DMS 273 treated with DMSO at 0.1 percent for 48 hours (cell line): Measurements from ENCODE around the gene SEPTIN5.
"Not testable (repeated sequence)": the region's sequence is repeated elsewhere in the genome, so short reads cannot be mapped to it uniquely, and the experiment has no call there.

ENCODE experiments used
- DNase-seq: peaks from one replicate; lab custom pipeline; 2025; lab: John Stamatoyannopoulos, UW

The SEPTIN5 gene

DNA sequence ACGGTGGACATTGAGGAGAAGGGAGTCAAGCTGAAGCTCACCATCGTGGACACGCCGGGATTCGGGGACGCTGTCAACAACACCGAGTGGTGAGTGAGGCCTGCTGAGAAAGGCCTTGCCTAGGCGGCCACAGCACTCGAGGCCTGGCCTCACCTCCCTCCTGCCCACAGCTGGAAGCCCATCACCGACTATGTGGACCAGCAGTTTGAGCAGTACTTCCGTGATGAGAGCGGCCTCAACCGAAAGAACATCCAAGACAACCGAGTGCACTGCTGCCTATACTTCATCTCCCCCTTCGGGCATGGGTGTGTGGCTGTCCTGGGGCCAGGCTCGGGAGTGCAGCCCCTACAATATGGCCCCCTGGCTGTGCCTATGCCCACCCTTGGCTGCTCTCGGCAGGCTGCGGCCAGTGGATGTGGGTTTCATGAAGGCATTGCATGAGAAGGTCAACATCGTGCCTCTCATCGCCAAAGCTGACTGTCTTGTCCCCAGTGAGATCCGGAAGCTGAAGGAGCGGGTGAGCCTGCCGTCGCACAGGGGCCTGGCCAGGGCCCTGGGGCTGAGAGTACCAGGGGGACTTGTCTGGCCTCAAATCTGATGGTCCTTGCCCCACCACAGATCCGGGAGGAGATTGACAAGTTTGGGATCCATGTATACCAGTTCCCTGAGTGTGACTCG lies 6.0 kb downstream of the SEPTIN5 start:
- no peak for DNase-seq

DNA sequence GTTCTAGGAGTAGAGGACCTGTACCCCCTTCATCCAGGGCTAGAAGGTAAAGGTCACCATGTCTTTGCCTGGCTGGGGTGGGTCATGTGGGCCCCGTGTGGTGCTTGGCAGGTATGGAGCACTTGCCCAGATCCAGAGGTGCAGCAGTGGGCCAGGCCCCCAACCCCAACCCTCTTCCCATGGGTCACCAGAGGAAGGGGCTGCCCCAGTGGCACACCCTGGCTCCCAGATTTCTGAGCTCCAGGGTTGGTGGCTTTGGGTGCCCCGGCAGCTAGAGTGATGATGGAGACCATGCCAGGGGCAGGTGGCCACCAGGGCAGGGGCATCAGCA lies 6.7 kb downstream of the SEPTIN5 start:
- no peak for DNase-seq

GRCh38 chr22:19721330-19722177 lies 7.3 kb downstream of the SEPTIN5 start:
- DNase-seq: no peak

DNA sequence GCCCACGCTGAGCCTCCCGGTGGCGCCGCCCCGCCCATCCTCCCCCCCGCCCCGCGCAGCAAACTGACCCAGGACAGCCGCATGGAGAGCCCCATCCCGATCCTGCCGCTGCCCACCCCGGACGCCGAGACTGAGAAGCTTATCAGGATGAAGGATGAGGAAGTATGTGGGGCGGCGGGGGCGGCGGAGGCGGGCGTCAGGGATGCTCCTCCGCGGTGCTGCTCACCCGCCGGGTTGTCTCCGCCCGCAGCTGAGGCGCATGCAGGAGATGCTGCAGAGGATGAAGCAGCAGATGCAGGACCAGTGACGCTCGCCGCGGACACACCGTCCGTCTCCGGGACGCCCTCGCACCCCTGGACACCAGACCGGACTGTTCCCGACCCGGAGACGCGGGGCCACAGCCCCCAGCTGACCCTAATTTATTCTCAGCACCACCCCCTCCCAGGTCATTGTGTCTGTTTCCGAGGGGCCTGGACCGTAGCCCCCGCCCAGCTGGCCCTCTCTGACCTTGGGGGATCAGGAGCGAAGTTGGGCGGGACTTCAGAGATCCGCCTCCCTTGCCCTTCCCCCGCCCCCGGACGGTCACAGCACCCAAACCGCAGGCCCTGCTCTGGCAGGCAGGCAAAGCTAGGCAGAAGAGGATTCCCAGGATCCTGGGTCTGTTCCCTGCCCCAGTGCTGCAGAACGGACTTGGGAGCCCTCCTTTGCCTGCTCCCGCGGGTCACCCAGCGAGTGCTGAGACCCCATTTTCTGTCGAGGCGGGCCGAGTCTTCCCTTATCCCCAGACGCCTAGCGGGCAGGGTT lies 8.1 kb downstream of the SEPTIN5 start:
- DNase-seq: no peak

- no peak for DNase-seq
These were observed 8.6 kb downstream of the SEPTIN5 start for GRCh38 chr22:19722982-19723231.

- DNase-seq: no peak
These were observed 9.1 kb downstream of the SEPTIN5 start, which contains the start of gene GP1BB for GRCh38 chr22:19723232-19723982. GP1BB (plus strand) TSS chr22:19723539; CDS start chr22:19723570, 31 bp downstream.

DNA sequence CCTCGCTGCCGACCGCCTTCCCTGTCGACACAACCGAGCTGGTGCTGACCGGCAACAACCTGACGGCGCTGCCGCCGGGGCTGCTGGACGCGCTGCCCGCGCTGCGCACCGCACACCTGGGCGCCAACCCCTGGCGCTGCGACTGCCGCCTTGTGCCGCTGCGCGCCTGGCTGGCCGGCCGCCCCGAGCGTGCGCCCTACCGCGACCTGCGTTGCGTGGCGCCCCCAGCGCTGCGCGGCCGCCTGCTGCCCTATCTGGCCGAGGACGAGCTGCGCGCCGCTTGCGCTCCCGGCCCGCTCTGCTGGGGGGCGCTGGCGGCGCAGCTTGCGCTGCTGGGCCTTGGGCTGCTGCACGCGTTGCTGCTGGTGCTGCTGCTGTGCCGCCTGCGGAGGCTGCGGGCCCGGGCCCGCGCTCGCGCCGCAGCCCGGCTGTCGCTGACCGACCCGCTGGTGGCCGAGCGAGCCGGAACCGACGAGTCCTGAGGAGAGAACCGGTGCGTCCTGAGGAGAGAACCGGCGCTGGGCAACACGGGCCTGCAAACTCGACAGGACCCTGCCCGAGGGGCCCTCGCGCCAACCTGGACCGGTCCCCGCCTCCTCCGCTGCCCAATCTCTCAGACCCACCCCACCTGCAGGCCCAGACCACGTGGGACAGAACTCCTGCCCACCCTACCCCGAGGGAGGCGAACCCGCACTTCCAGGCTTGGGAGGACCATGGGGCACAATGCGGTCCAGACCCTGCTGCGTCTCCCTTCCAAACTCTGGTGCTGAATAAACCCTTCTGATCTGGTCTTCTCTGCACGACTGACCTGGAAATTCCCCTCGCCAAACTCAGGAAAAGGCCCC lies 9.9 kb downstream of the SEPTIN5 start:
- no peak for DNase-seq

DNA sequence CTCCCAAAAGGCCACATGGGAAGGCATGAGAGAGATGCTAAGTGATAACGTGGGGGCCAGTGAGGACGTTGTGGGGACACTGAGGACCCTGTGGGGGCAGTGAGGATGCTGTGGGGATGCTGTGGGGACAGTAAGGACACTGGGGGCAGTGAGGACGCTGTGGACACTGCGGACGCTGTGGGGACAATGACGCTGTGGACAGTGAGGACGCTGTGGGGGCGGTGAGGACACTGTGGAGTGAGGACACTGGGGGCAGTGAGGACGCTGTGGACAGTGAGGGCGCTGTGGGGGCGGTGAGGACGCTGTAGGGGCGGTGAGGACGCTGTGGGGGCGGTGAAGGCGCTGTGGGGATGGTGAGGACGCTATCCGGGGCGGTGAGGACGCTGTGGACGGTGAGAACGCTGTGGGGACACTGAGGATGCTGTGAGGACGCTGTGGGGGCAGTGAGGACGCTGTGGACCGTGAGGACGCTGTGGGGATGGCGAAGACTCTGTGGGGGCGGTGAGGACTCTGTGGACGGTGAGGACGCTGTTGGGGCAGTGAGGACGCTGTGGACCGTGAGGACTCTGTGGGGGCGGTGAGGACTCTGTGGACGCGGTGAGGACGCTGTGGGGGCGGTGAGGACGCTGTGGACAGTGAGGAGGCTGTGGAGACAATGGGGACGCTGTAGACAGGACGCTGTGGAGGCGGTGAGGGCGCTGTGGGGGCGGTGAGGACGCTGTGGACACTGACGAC lies 10.8 kb downstream of the SEPTIN5 start:
- DNase-seq: no peak

- DNase-seq: not testable (repeated sequence)
These were observed 11.9 kb downstream of the SEPTIN5 start for GRCh38 chr22:19726064-19726788.

GRCh38 chr22:19727310-19728150 lies 13.2 kb downstream of the SEPTIN5 start:
- DNase-seq: no peak

DNA sequence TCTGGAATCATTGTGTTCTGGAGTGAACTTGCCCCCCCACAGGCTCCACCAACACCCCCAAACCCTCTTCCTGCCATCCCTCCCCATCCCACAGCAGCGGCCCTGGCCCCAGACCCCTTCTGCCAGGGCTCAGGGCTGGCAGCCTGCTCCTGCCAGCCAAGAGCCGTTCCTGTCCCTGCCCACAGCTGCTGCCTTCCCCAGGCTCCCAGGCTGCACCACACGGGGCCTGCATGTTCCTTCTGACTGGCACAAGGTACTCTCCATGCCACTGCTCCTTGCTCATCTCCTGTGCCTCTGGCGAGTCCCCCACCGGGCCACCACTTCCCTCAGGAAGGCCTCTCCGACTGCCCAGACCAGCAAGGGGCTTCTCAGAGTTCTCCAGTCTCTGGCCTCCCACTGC lies 14.0 kb downstream of the SEPTIN5 start:
- no peak for DNase-seq

DNA sequence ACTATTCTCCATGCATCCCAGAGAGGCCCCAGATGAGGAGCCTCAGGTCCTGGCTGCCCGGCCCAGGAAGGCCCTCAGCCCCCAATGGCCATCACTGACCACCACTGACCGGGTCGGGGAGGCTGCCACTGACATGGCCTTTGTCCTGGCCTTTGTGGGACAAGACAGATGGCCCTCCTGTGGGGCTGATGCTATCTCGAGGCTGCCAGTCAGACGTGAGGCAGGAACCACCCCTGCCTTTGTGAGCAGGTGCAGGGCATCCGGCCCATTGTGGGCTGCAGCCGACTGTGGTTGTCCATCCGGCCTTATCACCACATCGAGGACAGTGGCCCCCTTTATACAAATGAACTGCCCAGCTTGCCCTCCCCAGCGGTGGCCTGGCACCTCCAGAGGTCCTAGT lies 14.5 kb downstream of the SEPTIN5 start:
- DNase-seq: no peak

GRCh38 chr22:19729507-19729906 lies 15.2 kb downstream of the SEPTIN5 start:
- DNase-seq: no peak

GRCh38 chr22:19730198-19730597 lies 15.9 kb downstream of the SEPTIN5 start:
- no peak for DNase-seq

- no peak for DNase-seq
These were observed 16.5 kb downstream of the SEPTIN5 start for GRCh38 chr22:19730655-19731360.

DNA sequence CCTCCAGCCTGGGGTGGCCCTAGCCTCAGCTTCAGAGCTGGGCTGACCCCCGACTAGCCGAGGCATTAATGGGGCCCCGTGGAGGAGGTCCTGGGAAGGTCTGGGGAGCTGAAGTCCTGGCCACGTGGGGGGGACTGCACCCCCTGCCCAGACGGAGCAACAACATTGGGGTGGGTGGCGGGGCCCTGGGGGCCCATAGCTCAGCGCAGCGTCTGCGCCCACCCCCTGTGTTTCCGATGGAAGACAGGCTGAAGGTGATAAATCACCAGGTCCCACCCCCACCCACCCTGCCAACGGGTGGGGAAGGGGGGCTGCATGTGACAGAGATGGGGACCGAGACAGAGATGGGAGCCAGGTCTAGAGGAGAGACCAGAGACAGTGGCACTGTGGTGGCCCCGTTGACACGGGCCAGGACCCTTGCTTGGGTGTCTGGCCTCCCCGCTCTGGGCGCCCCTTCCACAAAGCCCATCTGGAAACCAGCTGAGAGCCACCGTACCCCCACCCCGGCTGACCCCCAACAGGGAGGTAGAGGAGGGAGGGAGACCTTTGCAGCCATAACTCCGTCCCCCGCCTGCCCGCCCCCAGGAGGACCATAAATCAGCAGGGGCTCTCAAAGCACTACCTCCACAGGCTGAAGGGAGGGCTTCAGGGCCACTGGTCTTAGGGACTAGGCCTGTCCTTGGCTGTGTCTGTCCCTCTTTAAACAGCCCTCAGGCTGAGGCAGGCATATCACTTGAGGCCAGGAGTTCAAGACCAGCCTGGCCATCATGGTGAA lies 17.2 kb downstream of the SEPTIN5 start:
- DNase-seq: no peak

DNA sequence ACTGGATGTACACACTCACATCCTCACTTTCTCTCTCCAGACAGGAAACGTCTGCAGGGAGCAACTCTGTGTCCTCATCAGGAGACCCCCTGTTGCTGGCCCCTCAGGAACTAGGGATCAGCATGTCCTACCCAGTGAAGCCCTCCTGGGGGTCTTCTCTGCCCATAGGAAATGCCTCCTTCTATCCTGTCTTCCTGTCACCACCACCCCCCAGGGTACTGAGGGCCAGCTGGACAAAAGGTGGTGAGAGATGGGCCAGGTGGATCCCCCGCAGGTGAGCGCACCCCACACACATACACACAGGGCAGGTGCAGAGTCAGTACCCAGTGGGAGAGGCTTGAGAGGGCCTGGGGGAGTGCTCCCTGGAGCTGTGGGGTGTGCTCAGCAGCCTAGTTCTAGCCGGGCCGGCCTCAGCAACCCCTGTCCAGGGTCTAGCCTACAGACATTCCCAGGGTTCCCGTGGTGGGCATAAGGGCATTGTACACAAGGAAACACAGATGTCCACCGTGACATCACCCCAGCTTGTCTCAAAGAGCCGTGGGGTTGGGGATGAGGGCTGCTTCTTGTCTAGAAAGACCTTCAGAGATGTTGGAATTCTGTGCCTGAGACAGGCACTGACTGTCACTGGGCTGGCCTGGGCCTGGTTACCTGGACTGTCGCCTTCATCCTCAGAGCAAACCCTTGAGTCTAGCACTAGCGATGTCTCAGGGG lies 18.3 kb downstream of the SEPTIN5 start:
- no peak for DNase-seq
